ENCODE measurements around the gene METTL16.
A peak's percentile ranks its signal among the peaks of the same experiment; 100 is the strongest.

The METTL16 gene

GRCh38 chr17:2392252-2393173, 119.2 kb downstream of the METTL16 start:
- H3K9me3 Mint-ChIP-seq, result no peaks in the 10 kb centered on the region
- H3K36me3 Mint-ChIP-seq (ENCODE audit: low read depth), result peaks cover 14% of the 10 kb centered on the region
- H3K27ac Mint-ChIP-seq, result peak overlapping the region; percentile 71 to 88 (median 87)
- no peaks in the 10 kb centered on the region for H3K27me3 Mint-ChIP-seq (ENCODE audit: low read depth)
- no peak for TF ChIP-seq CTCF (IDR thresholded peaks at IDR 0.05; ENCODE audit: unreplicated experiment in 3 of 3)
- peak overlapping the region; percentile 85 to 92 (median 91) for H3K4me3 Mint-ChIP-seq
- H3K4me1 Mint-ChIP-seq, result peaks cover 63% of the 10 kb centered on the region

GRCh38 chr17:2391597-2392251, 120.0 kb downstream of the METTL16 start:
- Mint-ChIP-seq H3K9me3 (no peaks in the 10 kb centered on the region), H3K4me1 (peaks cover 55% of the 10 kb centered on the region), H3K27ac (peak overlapping the region; percentile 71 to 88 (median 87)), H3K36me3 (ENCODE audit: low read depth) (peaks cover 14% of the 10 kb centered on the region), H3K4me3 (peak overlapping the region; percentile 85 to 92 (median 91)), H3K27me3 (ENCODE audit: low read depth) (no peaks in the 10 kb centered on the region)
- TF ChIP-seq CTCF (IDR thresholded peaks at IDR 0.05; ENCODE audit: unreplicated experiment in 3 of 3), result no peak

GRCh38 chr17:2390199-2390836, 121.4 kb downstream of the METTL16 start:
- Mint-ChIP-seq H3K27ac (peak overlapping the region in 2 of 3 experiments; percentile 38 to 50), H3K36me3 (ENCODE audit: low read depth) (peaks cover 14% of the 10 kb centered on the region), H3K4me3 (peak overlapping the region in 2 of 3 experiments; percentile 59 to 62), H3K27me3 (ENCODE audit: low read depth) (no peaks in the 10 kb centered on the region), H3K9me3 (no peaks in the 10 kb centered on the region), H3K4me1 (peaks cover 53% of the 10 kb centered on the region)
- no peak for TF ChIP-seq CTCF (IDR thresholded peaks at IDR 0.05; ENCODE audit: unreplicated experiment in 3 of 3)

GRCh38 chr17:2388683-2389055, 123.0 kb downstream of the METTL16 start:
- H3K27ac Mint-ChIP-seq, result peak overlapping the region in 2 of 3 experiments; percentile 38 to 70
- peaks cover 59% of the 10 kb centered on the region for H3K4me1 Mint-ChIP-seq
- H3K36me3 Mint-ChIP-seq (ENCODE audit: low read depth), result peaks cover 14% of the 10 kb centered on the region
- no peaks in the 10 kb centered on the region for H3K9me3 Mint-ChIP-seq
- H3K4me3 Mint-ChIP-seq, result peak overlapping the region in 2 of 3 experiments; percentile 22 to 27
- TF ChIP-seq CTCF (IDR thresholded peaks at IDR 0.05; ENCODE audit: unreplicated experiment in 3 of 3), result no peak
- no peaks in the 10 kb centered on the region for H3K27me3 Mint-ChIP-seq (ENCODE audit: low read depth)

- Mint-ChIP-seq H3K4me1 (peaks cover 63% of the 10 kb centered on the region), H3K4me3 (peak overlapping the region in 1 of 3 experiments; percentile 27), H3K9me3 (no peaks in the 10 kb centered on the region), H3K27me3 (ENCODE audit: low read depth) (no peaks in the 10 kb centered on the region), H3K36me3 (ENCODE audit: low read depth) (peaks cover 14% of the 10 kb centered on the region), H3K27ac (peak overlapping the region in 1 of 3 experiments; percentile 70)
- TF ChIP-seq CTCF (IDR thresholded peaks at IDR 0.05; ENCODE audit: unreplicated experiment in 3 of 3), result no peak
Observed at GRCh38 chr17:2388020-2388682, 123.5 kb downstream of the METTL16 start.

All from nephron (organoid).